Parathyroid adenoma (tissue), 2 donors: ENCODE results near the gene NAV2.

Experiments used
- H2AFZ ChIP-seq: fragments of 300-600 bp; sonication (generic); one replicate; pipeline ENCODE4 v1.7.0; 2017; ENCODE audit warnings: antibody characterized with exemption, mild to moderate bottlenecking
- H3K27ac ChIP-seq: fragments of 300-600 bp; sonication (generic); one replicate; pipeline ENCODE4 v1.7.0; 2017
- H3K27me3 ChIP-seq: fragments of 300-600 bp; sonication (generic); one replicate; pipeline ENCODE4 v1.7.0; 2017; ENCODE audit warnings: low read length; ENCODE audit not compliant: control insufficient read depth, insufficient read depth
- H3K36me3 ChIP-seq: fragments of 300-600 bp; sonication (generic); one replicate; pipeline ENCODE4 v1.7.0; 2017; ENCODE audit warnings: low read length; ENCODE audit not compliant: control insufficient read depth, insufficient read depth
- H3K4me1 ChIP-seq: fragments of 300-600 bp; sonication (generic); one replicate; pipeline ENCODE4 v1.7.0; 2017; ENCODE audit warnings: control low read depth
- H3K4me2 ChIP-seq: fragments of 300-600 bp; sonication (generic); one replicate; pipeline ENCODE4 v1.7.0; 2017; ENCODE audit warnings: low read length
- H3K4me3 ChIP-seq: fragments of 300-600 bp; sonication (generic); one replicate; pipeline ENCODE4 v1.7.0; 2017; ENCODE audit warnings: low read depth, low read length
- H3K79me2 ChIP-seq: fragments of 300-600 bp; sonication (generic); one replicate; pipeline ENCODE4 v1.7.0; 2017; ENCODE audit warnings: control low read depth
- H3K9ac ChIP-seq: fragments of 300-600 bp; sonication (generic); one replicate; pipeline ENCODE4 v1.7.0; 2017; ENCODE audit warnings: mild to moderate bottlenecking
- H3K9me3 ChIP-seq: fragments of 300-600 bp; sonication (generic); one replicate; pipeline ENCODE4 v1.7.0; 2017; ENCODE audit warnings: low read length; ENCODE audit not compliant: control insufficient read depth
- TF ChIP-seq, protein P1 (sequence below): fragments of 300-600 bp; sonication (generic); IDR thresholded peaks from one replicate; pipeline ENCODE4 v1.7.0; 2017; ENCODE audit warnings: antibody characterized with exemption, mild to moderate bottlenecking
- donor health status: primary hyperparathyroidism.

NAV2 gene

DNA sequence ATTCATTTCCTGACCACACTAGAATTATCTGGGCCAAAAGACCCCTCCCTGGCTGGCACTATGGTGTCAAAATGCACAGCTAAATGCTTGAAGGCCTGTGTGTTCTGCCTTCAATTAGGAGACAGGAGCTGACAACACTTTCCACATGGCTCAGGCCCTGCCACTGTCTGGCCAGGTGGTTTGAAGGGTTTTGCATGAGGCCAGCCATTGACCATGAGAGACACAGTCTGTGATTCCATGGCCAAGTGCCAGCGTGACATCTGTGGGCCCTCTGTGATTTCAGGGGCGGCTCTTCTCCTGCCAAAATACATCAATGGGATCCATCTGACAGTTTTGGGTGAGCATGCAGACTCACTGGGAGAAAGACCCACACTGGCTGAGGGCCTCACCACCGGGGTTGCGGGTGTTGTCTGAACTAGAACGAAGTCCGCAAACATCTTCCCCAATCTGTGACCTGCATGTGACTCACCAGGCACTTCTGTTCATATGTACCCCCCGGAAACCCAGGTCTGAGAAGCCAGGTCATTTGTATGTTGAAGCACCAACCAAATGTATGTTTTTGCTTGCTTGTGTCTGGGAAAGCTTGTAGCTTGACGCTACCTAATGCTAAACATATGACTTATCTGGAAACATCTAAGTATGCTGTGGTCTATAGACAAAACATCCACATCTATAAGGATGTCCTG, 20.7 kb upstream of the NAV2 start:
- Histone ChIP-seq H3K36me3 (no peaks in the 10 kb centered on the region), H3K4me3 (no peak overlapping the region), H2AFZ (no peak overlapping the region), H3K4me1 (no peaks in the 10 kb centered on the region), H3K79me2 (no peaks in the 10 kb centered on the region), H3K4me2 (no peak overlapping the region), H3K9ac (no peak overlapping the region), H3K27me3 (no peaks in the 10 kb centered on the region), H3K9me3 (no peaks in the 10 kb centered on the region), H3K27ac (no peak overlapping the region)
- TF ChIP-seq, protein P1, sequence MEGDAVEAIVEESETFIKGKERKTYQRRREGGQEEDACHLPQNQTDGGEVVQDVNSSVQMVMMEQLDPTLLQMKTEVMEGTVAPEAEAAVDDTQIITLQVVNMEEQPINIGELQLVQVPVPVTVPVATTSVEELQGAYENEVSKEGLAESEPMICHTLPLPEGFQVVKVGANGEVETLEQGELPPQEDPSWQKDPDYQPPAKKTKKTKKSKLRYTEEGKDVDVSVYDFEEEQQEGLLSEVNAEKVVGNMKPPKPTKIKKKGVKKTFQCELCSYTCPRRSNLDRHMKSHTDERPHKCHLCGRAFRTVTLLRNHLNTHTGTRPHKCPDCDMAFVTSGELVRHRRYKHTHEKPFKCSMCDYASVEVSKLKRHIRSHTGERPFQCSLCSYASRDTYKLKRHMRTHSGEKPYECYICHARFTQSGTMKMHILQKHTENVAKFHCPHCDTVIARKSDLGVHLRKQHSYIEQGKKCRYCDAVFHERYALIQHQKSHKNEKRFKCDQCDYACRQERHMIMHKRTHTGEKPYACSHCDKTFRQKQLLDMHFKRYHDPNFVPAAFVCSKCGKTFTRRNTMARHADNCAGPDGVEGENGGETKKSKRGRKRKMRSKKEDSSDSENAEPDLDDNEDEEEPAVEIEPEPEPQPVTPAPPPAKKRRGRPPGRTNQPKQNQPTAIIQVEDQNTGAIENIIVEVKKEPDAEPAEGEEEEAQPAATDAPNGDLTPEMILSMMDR = no peak

DNA sequence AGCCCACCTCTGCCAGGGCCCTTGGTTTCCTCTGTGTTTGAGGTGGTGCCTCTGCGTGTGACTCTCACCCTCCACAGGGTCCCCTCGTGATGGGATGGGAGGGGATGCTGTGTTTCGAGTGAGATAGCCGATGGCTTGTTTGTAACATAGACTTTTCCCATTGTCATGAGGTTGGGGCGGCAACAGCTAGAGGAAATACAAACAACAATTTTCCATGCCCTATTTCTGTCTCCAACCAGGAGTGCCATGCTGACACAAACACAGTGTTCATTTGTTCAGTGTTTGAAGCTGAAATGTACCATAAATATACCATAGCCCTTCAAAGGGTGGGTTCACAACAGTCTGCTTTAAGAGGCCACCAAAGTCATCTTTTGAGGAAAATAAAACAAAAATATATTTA, 19.5 kb upstream of the NAV2 start:
- Histone ChIP-seq H3K4me2 (no peak overlapping the region), H3K79me2 (no peaks in the 10 kb centered on the region), H3K27ac (no peak overlapping the region), H2AFZ (no peak overlapping the region), H3K36me3 (no peaks in the 10 kb centered on the region), H3K9me3 (no peaks in the 10 kb centered on the region), H3K9ac (no peak overlapping the region), H3K4me3 (no peak overlapping the region), H3K27me3 (no peaks in the 10 kb centered on the region), H3K4me1 (no peaks in the 10 kb centered on the region)
- TF ChIP-seq, protein P1 = no peak

DNA sequence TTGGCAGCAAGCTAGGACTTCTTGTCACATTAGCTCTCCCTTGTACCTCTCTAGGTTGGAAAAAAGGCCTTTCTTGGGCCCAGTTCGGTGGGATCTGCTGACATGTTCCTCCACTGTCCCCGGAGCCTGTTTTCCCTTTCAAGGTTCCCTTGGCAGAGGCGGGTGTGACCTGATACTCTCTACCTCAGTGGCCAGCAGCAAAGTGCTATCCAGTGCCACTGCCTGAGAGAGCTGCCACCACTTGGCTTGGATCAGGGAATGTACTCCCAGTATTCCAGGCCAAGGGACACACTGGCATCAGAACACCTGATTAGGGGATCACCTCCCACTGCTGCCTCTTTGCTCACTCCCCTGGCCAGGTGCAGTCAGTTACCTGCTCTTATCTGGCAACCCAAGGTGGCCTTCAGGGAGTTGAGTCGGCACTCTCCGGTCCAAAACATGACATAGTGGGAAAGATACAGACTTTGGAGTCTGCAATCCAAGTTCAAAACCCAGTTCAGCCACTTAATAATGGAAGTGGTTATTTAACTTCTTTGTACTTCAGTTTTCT, 17.8 kb upstream of the NAV2 start:
- H3K4me3 ChIP-seq = no peak overlapping the region
- H3K4me1 ChIP-seq = no peaks in the 10 kb centered on the region
- H3K27me3 ChIP-seq = no peaks in the 10 kb centered on the region
- H3K4me2 ChIP-seq = no peak overlapping the region
- H3K36me3 ChIP-seq = no peaks in the 10 kb centered on the region
- no peak overlapping the region for H3K9ac ChIP-seq
- H3K79me2 ChIP-seq = no peaks in the 10 kb centered on the region
- H3K9me3 ChIP-seq = no peaks in the 10 kb centered on the region
- no peak overlapping the region for H2AFZ ChIP-seq
- TF ChIP-seq, protein P1 = no peak
- no peak overlapping the region for H3K27ac ChIP-seq

DNA sequence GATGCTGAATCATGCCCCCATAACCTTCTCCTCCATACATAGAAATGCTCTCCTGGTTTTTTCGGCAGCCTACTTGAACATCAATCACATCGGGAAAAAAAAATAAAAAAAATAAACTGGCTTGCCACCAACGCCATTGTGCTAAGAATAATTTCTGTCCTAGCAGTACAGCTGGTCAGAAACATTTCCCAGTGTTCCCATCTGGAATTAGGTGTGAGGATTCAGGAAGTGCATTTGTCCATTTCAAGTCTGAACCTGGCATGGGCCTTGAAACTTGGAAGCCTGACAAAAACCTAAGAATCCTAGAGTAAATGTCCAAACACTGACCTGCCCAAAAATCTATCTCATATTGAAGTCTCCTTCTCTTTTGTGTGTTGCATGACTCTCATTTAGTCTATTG, 16.6 kb upstream of the NAV2 start:
- Histone ChIP-seq H3K9ac (no peak overlapping the region), H2AFZ (no peak overlapping the region), H3K9me3 (no peaks in the 10 kb centered on the region), H3K4me1 (no peaks in the 10 kb centered on the region), H3K27me3 (no peaks in the 10 kb centered on the region), H3K4me2 (no peak overlapping the region), H3K4me3 (no peak overlapping the region), H3K36me3 (no peaks in the 10 kb centered on the region), H3K27ac (no peak overlapping the region), H3K79me2 (no peaks in the 10 kb centered on the region)
- TF ChIP-seq, protein P1 = no peak

DNA sequence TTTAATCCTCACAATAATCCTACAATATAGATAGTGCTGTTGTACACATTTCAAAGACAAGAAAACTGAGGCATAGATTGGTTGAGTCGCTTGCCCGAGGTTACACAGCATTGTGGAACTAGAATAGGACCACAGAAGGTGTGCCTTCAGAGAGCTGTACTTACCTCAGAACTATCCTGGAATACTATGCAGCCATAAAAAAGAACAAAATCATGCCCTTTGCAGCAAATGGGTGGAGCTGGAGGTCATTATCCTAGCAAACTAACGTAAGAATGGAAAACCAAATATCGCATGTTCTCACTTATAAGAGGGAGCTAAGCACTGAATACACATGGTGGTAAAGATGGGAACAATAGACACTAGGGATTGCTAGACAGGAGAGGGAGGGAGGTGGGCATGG, 15.7 kb upstream of the NAV2 start:
- Histone ChIP-seq H2AFZ (no peak overlapping the region), H3K27me3 (no peaks in the 10 kb centered on the region), H3K79me2 (no peaks in the 10 kb centered on the region), H3K4me2 (no peak overlapping the region), H3K4me3 (no peak overlapping the region), H3K36me3 (no peaks in the 10 kb centered on the region), H3K9me3 (no peaks in the 10 kb centered on the region), H3K9ac (no peak overlapping the region), H3K4me1 (no peaks in the 10 kb centered on the region), H3K27ac (no peak overlapping the region)
- TF ChIP-seq, protein P1 = no peak
